Right lobe of liver (tissue), 6 donors: Measurements from ENCODE around the gene TP53BP1. TPM values are rescaled to one million over a fixed set of nuclear protein-coding genes. Genes with fewer than 3 reads are reported as not detected.

Experiments used
- ATAC-seq, 4 donors: fragments of 200-7000 bp; cut with Tn5 transposase; one replicate each; pipeline ENCODE4 v1.9.1; 2020; ENCODE audit warnings: mild to moderate bottlenecking in 4 of 4, moderate library complexity in 4 of 4
- DNase-seq, 3 donors: peaks; one replicate each; pipeline ENCODE4 v3.0.0-alpha.2; 2020
- H3K27ac ChIP-seq, 3 donors: fragments of 200-600 bp; one replicate each; pipeline ENCODE4 v1.8.0; 2022
- H3K27me3 ChIP-seq, 2 donors: fragments of 200-600 bp; one replicate each; pipeline ENCODE4 v1.8.0; 2022
- H3K36me3 ChIP-seq, 4 donors: fragments of 200-600 bp; sonication (generic) in 1 of 4; one replicate each; pipeline versions ENCODE4 v1.5.1 to v1.8.0; 2017 to 2022; ENCODE audit warnings: control low read depth in 1 of 4
- H3K4me1 ChIP-seq, 4 donors: fragments of 200-600 bp; sonication (generic) in 1 of 4; one replicate each; pipeline versions ENCODE4 v1.5.1 to v1.8.0; 2017 to 2022; ENCODE audit warnings: control low read depth in 1 of 4
- H3K4me3 ChIP-seq, 3 donors: fragments of 200-600 bp; one replicate each; pipeline ENCODE4 v1.8.0; 2022
- H3K9me3 ChIP-seq, 4 donors: fragments of 200-600 bp; sonication (generic) in 1 of 4; one replicate each; pipeline versions ENCODE4 v1.5.1 to v1.8.0; 2017 to 2022; ENCODE audit warnings: control low read depth in 1 of 4
- CTCF ChIP-seq, 4 donors: fragments of 200-600 bp in 3 of 4; fragments of 450-650 bp in 1 of 4; IDR thresholded peaks; one replicate each; pipeline versions ENCODE4 v1.5.1 to v1.8.0; 2016 to 2022; ENCODE audit warnings: antibody characterized with exemption in 4 of 4, mild to moderate bottlenecking in 2 of 4
- POLR2A ChIP-seq: fragments of 450-650 bp; IDR thresholded peaks from one replicate; pipeline ENCODE4 v1.6.1; 2017; ENCODE audit warnings: antibody characterized with exemption, mild to moderate bottlenecking
- WGBS: methylation state at CpG from one replicate; pipeline ENCODE4 v1.1.6; 2018; ENCODE audit warnings: low coverage, low lambda C conversion rate; ENCODE audit not compliant: insufficient coverage; ENCODE audit errors: missing lambda C conversion rate; 5-methylcytosine and 5-hydroxymethylcytosine counted together
- intact Hi-C, 2 donors: fragments of 100-400 bp; cut with DNase I; formaldehyde crosslinking; loops; one replicate each; pipeline versions ENCODE4 v1.11.2 to v1.14.1; 2022
- total RNA-seq, 6 experiments: library from RNA; depleted of rRNA in 2 of 6; stranded (reverse); fragments of >200 nt in 2 of 6; fragmentation: NEBNext Ultra II Directional in 3 of 6; extraction: Animal tissue kit (Norgen Biotek cat#: 25700) in 3 of 6; gene quantifications; one replicate each; pipeline versions ENCODE4 v1.1.0 to v1.2.4, GENCODE V29; 2016 to 2023
- donor health status: DM: no; HTN: yes; CAD: no.
- donor health status: DM: no; HTN: no; CAD: no.
- donor health status: DM: no; HTN: no; CAD: no.
- donor health status: DM: no; HTN: yes; CAD: no.
- donor health status: DM: no; HTN: yes; CAD: no.

The TP53BP1 gene
- total RNA-seq, 6 experiments from 2014 or later, result 4.9 to 12.2 (median 10.8) TPM

GRCh38 chr15:43519196-43519595 lies 26.2 kb upstream of the TP53BP1 start:
- ATAC-seq (no peak), DNase-seq (no peak)
- no peak for TF ChIP-seq POLR2A
- no peak for TF ChIP-seq CTCF (IDR thresholded peaks at IDR 0.05)
- H3K9me3 ChIP-seq, result no peaks in the 10 kb centered on the region
- H3K27me3 ChIP-seq, result no peaks in the 10 kb centered on the region
- H3K27ac ChIP-seq, result no peak overlapping the region
- intact Hi-C loops, result no loop called here
- 36% methylated on average over 2 of the region's 2 CpGs for WGBS
- H3K4me1 ChIP-seq, result no peaks in the 10 kb centered on the region
- H3K4me3 ChIP-seq, result no peak overlapping the region
- no peaks in the 10 kb centered on the region for H3K36me3 ChIP-seq

- intact Hi-C loops, result no loop called here
- no peak overlapping the region for H3K27ac ChIP-seq
- TF ChIP-seq CTCF (IDR thresholded peaks at IDR 0.05) (no peak), POLR2A (no peak)
- no peak overlapping the region for H3K4me3 ChIP-seq
- H3K27me3 ChIP-seq, result no peaks in the 10 kb centered on the region
- no peaks in the 10 kb centered on the region for H3K36me3 ChIP-seq
- DNase-seq, result no peak
- ATAC-seq, result peak in 1 of 4 donors; percentile 12
- H3K4me1 ChIP-seq, result no peaks in the 10 kb centered on the region
- no peaks in the 10 kb centered on the region for H3K9me3 ChIP-seq
- WGBS, result 16% methylated on average over 18 of the region's 18 CpGs
Measured at GRCh38 chr15:43518197-43518761, 25.3 kb upstream of the TP53BP1 start.

- Histone ChIP-seq H3K9me3 (no peaks in the 10 kb centered on the region), H3K36me3 (no peaks in the 10 kb centered on the region), H3K27ac (no peak within 1 kb of the TSS), H3K4me1 (no peaks in the 10 kb centered on the region), H3K4me3 (no peak within 1 kb of the TSS), H3K27me3 (no peaks in the 10 kb centered on the region)
- TF ChIP-seq POLR2A (no peak), CTCF (IDR thresholded peaks at IDR 0.05) (no peak)
- DNase-seq, result no peak
- peak in 2 of 4 donors; percentile 9 to 28 for ATAC-seq
- intact Hi-C loops, result no loop called here
- WGBS, result 21% methylated on average over 8 of the region's 15 CpGs
Measured at GRCh38 chr15:43517354-43518196, 24.6 kb upstream of the TP53BP1 start, which contains the start of gene MAP1A. Gene MAP1A (plus strand): TSS chr15:43517608. CDS start chr15:43521474, 3,866 bp downstream.

GRCh38 chr15:43516801-43517353 lies 23.9 kb upstream of the TP53BP1 start:
- intact Hi-C loops, result no loop called here
- no peak for DNase-seq
- ATAC-seq, result no peak
- H3K36me3 ChIP-seq, result no peaks in the 10 kb centered on the region
- WGBS, result 31% methylated on average over 4 of the region's 4 CpGs
- H3K4me1 ChIP-seq, result no peaks in the 10 kb centered on the region
- no peaks in the 10 kb centered on the region for H3K9me3 ChIP-seq
- no peak overlapping the region for H3K4me3 ChIP-seq
- no peak for TF ChIP-seq CTCF (IDR thresholded peaks at IDR 0.05)
- TF ChIP-seq POLR2A, result no peak
- H3K27me3 ChIP-seq, result no peaks in the 10 kb centered on the region
- H3K27ac ChIP-seq, result no peak overlapping the region
